ENCODE results near the gene NOTUM. TPM values are rescaled to one million over a fixed set of nuclear protein-coding genes. Genes with fewer than 3 reads are reported as not detected.

Gene NOTUM
- total and polyA plus RNA-seq, 10 of the 15 experiments (the other 5 are each of a cell fraction or from before 2014, with no cell fraction given), result 0.04 to 0.13 TPM; not detected in 8

DNA sequence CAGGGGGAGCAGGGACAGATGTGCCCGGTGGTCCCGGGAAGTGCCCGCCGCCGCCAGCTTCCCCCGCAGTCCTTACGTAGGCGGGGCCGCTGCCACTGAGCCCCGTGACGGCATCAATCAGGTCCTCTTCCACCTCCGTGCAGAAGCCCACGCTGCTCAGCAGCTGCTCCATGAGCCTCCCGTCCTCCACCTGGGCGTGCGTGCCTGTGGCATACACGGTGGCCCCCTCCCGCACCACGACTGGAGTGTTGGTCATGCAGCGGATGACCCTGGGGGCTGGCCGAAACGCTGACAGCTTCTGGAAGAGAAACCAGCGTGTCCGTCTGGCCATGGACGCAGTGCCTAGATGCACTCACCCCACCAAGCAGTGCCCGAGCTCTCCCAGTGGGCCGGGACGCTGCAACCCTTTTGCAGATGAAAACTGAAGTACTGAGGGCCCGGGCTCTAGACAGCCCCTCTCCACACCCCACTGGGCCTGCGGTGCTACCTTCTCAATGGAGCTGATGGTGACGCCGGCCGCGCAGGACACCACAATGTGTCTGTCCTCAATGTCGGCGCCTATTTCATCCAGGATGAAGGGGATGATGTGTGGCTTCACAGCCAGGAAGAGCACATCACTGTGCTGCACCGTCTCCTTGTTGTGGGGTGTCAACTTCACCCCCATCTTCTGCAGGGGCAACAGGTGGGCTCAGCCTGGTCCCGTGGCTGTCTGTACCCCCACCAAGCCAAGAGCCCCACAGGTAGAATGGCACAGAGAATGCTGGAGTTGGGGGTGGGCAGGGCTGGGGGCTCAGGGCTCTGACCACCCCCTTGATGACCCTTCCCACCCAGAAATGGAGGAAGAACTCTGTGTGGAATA is 25.9 kb downstream of the NOTUM start:
- Histone ChIP-seq H3K4me2 (ENCODE audit: control insufficient read depth, insufficient read depth) (no peak overlapping the region), H3K9me3 (replicated peaks; ENCODE audit: control insufficient read depth, insufficient read depth, low read length) (no peaks in the 10 kb centered on the region), H3K4me3 (no peak overlapping the region), H3K27me3 (replicated peaks in 1 of 2; ENCODE audit: control insufficient read depth in 2 of 2, insufficient read depth in 2 of 2, low read length in 1 of 2) (no peaks in the 10 kb centered on the region), H3K36me3 (ENCODE audit: control insufficient read depth in 2 of 2, insufficient read depth in 2 of 2, low read length in 1 of 2) (peaks cover 0 to 2% of the 10 kb centered on the region in 2 experiments; a peak in 1 of 4 replicates), H3K27ac (ENCODE audit: control insufficient read depth, insufficient read depth) (no peak overlapping the region), H2AFZ (ENCODE audit: control insufficient read depth, low read depth, low read length) (no peak overlapping the region), H4K20me1 (ENCODE audit: control insufficient read depth, insufficient read depth) (no peaks in the 10 kb centered on the region), H3K79me2 (ENCODE audit: control insufficient read depth, insufficient read depth, low read length) (peaks cover 10% of the 10 kb centered on the region), H3K4me1 (ENCODE audit: control insufficient read depth, insufficient read depth, low read length) (peaks cover 13% of the 10 kb centered on the region), H3K9ac (ENCODE audit: control insufficient read depth, insufficient read depth, low read length) (no peak overlapping the region)
- SMC1A ChIA-PET (ENCODE audit: uncharacterized antibody, unreplicated experiment), result interaction anchor here (1.0 kb wide), 1 partner anchor 19 kb away, joined by 3 read pairs; no protein-coding TSS in a partner anchor
- WGBS (ENCODE audit: insufficient coverage, insufficient replicate concordance, low lambda C conversion rate, missing lambda C conversion rate), result 88% methylated on average over 30 of the region's 38 CpGs
- FAIRE-seq, result no peak
- ATAC-seq, result no peak
- no TSS peak for BruUV-seq (replicated peaks)
- in situ Hi-C loops (cut with MboI) (no loop called here), intact Hi-C loops (cut with micrococcal nuclease; ENCODE audit: unreplicated experiment) (no loop called here)
- no peak for DNase-seq (ENCODE audit: low read depth, low spot score)
- POLR2A ChIA-PET, result no interaction called here
- TF ChIP-seq SPI1 (IDR thresholded peaks at IDR 0.05; ENCODE audit: borderline replicate concordance, insufficient read depth, low read depth, low read length), result no peak
- CTCF ChIA-PET, result interaction anchor here (1.2 to 1.4 kb wide), 2 partner anchors 7 to 65 kb away, joined by 5 read pairs; partner anchors contain the start of gene MAFG
- RAD21 ChIA-PET (ENCODE audit: unreplicated experiment), result no interaction called here

- no peak for FAIRE-seq
- 77% methylated on average over 23 of the region's 23 CpGs for WGBS (ENCODE audit: insufficient coverage, insufficient replicate concordance, low lambda C conversion rate, missing lambda C conversion rate)
- Histone ChIP-seq H3K4me2 (ENCODE audit: control insufficient read depth, insufficient read depth) (no peak overlapping the region), H3K36me3 (ENCODE audit: control insufficient read depth in 2 of 2, insufficient read depth in 2 of 2, low read length in 1 of 2) (peaks cover 0 to 2% of the 10 kb centered on the region in 2 experiments; a peak in 1 of 4 replicates), H2AFZ (ENCODE audit: control insufficient read depth, low read depth, low read length) (no peak overlapping the region), H3K79me2 (ENCODE audit: control insufficient read depth, insufficient read depth, low read length) (peaks cover 10% of the 10 kb centered on the region), H3K9me3 (replicated peaks; ENCODE audit: control insufficient read depth, insufficient read depth, low read length) (no peaks in the 10 kb centered on the region), H4K20me1 (ENCODE audit: control insufficient read depth, insufficient read depth) (no peaks in the 10 kb centered on the region), H3K4me1 (ENCODE audit: control insufficient read depth, insufficient read depth, low read length) (peaks cover 17% of the 10 kb centered on the region), H3K27ac (ENCODE audit: control insufficient read depth, insufficient read depth) (no peak overlapping the region), H3K4me3 (no peak overlapping the region), H3K27me3 (replicated peaks in 1 of 2; ENCODE audit: control insufficient read depth in 2 of 2, insufficient read depth in 2 of 2, low read length in 1 of 2) (no peaks in the 10 kb centered on the region), H3K9ac (ENCODE audit: control insufficient read depth, insufficient read depth, low read length) (no peak overlapping the region)
- DNase-seq (ENCODE audit: low read depth, low spot score), result no peak
- ChIA-PET SMC1A (ENCODE audit: uncharacterized antibody, unreplicated experiment) (interaction anchor here (1.0 kb wide), 1 partner anchor 19 kb away, joined by 3 read pairs; no protein-coding TSS in a partner anchor), POLR2A (no interaction called here), CTCF (no interaction called here), RAD21 (ENCODE audit: unreplicated experiment) (no interaction called here)
- BruUV-seq (replicated peaks), result no TSS peak
- ATAC-seq, result no peak
- intact Hi-C loops (cut with micrococcal nuclease; ENCODE audit: unreplicated experiment) (no loop called here), in situ Hi-C loops (cut with MboI) (no loop called here)
- TF ChIP-seq PAX8 (IDR thresholded peaks at IDR 0.05) (no peak), FOXK2 (IDR thresholded peaks at IDR 0.05) (no peak), NFYB (IDR thresholded peaks at IDR 0.05; ENCODE audit: insufficient read depth, low read depth, low read length) (no peak), NFYA (IDR thresholded peaks at IDR 0.05; ENCODE audit: borderline replicate concordance, low read depth, low read length) (no peak), STAT3 (IDR thresholded peaks at IDR 0.05; ENCODE audit: low read depth, low read length) (no peak), EZH2 (IDR thresholded peaks at IDR 0.05; ENCODE audit: borderline replicate concordance, control insufficient read depth, low read depth, low read length) (no peak), TBL1XR1 (IDR thresholded peaks at IDR 0.05; ENCODE audit: low read depth, low read length) (no peak), CBX3 (IDR thresholded peaks at IDR 0.05; ENCODE audit: borderline replicate concordance, low read depth) (no peak), TCF3 (IDR thresholded peaks at IDR 0.05; ENCODE audit: borderline replicate concordance, insufficient read depth, low read depth, low read length) (no peak), NFXL1 (IDR thresholded peaks at IDR 0.05; ENCODE audit: borderline replicate concordance) (no peak)
These were observed 26.8 kb downstream of the NOTUM start for GRCh38 chr17:81934098-81934757.
